ENCODE data around the gene GNPTG. TPM values are rescaled to one million over a fixed set of nuclear protein-coding genes. Genes with fewer than 3 reads are reported as not detected.

Gene GNPTG
- total RNA-seq, 2 donors from 2014 or later, result 34.0 to 38.4 TPM

DNA sequence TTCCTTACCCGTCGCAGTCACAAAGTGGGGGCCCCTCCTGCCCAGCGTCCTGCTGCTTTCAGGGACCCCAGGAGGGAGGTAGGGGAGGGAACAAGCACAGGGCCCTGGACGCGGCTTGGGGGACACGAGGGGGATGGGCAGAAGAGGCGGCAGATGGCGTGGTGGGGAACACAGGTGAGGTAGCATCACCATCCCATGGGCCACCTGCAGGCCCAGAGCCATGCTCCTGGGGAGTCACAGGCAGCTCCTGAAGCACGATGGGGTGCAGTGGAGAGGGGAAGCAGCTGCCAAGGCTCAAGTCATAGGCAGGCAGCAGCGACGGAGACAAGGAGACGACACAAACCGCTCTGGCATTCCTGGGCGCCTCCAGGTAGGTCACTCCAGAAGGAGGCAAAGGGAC is 52.0 kb downstream of the GNPTG start:
- H3K4me3 ChIP-seq (ENCODE audit: low read length), result no peak overlapping the region
- H3K36me3 Mint-ChIP-seq (ENCODE audit: low read depth), result peaks cover 26% of the 10 kb centered on the region
- H3K27ac ChIP-seq (ENCODE audit: low read depth, low read length), result no peak overlapping the region
- peaks cover 9% of the 10 kb centered on the region for H3K36me3 ChIP-seq (ENCODE audit: control insufficient read depth, insufficient read depth, low read length)
- H3K27ac Mint-ChIP-seq, result no peak overlapping the region
- no peaks in the 10 kb centered on the region for H3K9me3 Mint-ChIP-seq
- H3K4me1 Mint-ChIP-seq, result no peaks in the 10 kb centered on the region
- TF ChIP-seq, protein P1, sequence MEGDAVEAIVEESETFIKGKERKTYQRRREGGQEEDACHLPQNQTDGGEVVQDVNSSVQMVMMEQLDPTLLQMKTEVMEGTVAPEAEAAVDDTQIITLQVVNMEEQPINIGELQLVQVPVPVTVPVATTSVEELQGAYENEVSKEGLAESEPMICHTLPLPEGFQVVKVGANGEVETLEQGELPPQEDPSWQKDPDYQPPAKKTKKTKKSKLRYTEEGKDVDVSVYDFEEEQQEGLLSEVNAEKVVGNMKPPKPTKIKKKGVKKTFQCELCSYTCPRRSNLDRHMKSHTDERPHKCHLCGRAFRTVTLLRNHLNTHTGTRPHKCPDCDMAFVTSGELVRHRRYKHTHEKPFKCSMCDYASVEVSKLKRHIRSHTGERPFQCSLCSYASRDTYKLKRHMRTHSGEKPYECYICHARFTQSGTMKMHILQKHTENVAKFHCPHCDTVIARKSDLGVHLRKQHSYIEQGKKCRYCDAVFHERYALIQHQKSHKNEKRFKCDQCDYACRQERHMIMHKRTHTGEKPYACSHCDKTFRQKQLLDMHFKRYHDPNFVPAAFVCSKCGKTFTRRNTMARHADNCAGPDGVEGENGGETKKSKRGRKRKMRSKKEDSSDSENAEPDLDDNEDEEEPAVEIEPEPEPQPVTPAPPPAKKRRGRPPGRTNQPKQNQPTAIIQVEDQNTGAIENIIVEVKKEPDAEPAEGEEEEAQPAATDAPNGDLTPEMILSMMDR (conservative IDR thresholded peaks at IDR 0.05), result no peak
- H3K9ac ChIP-seq (ENCODE audit: extremely low read depth, low read length, poor library complexity, severe bottlenecking), result no peak overlapping the region
- H3K27me3 ChIP-seq (ENCODE audit: control insufficient read depth, insufficient read depth, low read length, poor library complexity, severe bottlenecking), result no peaks in the 10 kb centered on the region
- H3K4me3 Mint-ChIP-seq, result no peak overlapping the region
- no peak for DNase-seq
- no peaks in the 10 kb centered on the region for H3K27me3 Mint-ChIP-seq (ENCODE audit: insufficient read depth)
- no peaks in the 10 kb centered on the region for H3K9me3 ChIP-seq (ENCODE audit: control insufficient read depth, low read length)
- H3K4me1 ChIP-seq (ENCODE audit: control insufficient read depth, insufficient read depth, low read length), result no peaks in the 10 kb centered on the region
- 91 to 93% methylated on average over 5 to 14 of the region's 14 CpGs for WGBS, 2 experiments (ENCODE audit: insufficient coverage in 1 of 2, insufficient read length in 1 of 2)

DNA sequence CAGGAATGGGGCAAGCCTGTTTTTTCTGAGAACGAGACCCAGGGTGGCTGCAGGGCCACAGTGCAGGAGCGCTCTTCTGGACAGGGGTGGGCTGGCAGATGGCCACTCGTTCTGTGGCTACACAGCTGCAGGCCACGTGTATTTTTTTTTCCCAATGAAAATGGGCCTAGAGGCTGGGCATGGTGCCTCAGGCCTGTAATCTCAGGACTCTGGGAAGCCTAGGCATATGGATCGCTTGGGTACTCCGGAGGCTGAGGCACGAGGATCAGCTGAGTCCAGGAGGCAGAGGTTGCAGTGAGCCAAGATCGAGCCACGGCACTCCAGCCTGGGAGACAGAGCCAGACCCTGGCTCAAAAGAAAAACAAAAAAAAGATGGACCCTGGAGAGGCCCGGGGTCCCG is 56.0 kb downstream of the GNPTG start:
- Histone ChIP-seq H3K9me3 (ENCODE audit: control insufficient read depth, low read length) (no peaks in the 10 kb centered on the region), H3K4me1 (ENCODE audit: control insufficient read depth, insufficient read depth, low read length) (no peaks in the 10 kb centered on the region), H3K9ac (ENCODE audit: extremely low read depth, low read length, poor library complexity, severe bottlenecking) (no peak overlapping the region), H3K4me3 (ENCODE audit: low read length) (no peak overlapping the region), H3K27ac (ENCODE audit: low read depth, low read length) (peak overlapping the region; percentile 91), H3K36me3 (ENCODE audit: control insufficient read depth, insufficient read depth, low read length) (peaks cover 3% of the 10 kb centered on the region), H3K27me3 (ENCODE audit: control insufficient read depth, insufficient read depth, low read length, poor library complexity, severe bottlenecking) (no peaks in the 10 kb centered on the region)
- Mint-ChIP-seq H3K9me3 (no peaks in the 10 kb centered on the region), H3K27me3 (ENCODE audit: insufficient read depth) (no peaks in the 10 kb centered on the region), H3K27ac (peak overlapping the region; percentile 55), H3K4me3 (peak overlapping the region; percentile 61), H3K36me3 (ENCODE audit: low read depth) (peaks cover 17% of the 10 kb centered on the region), H3K4me1 (no peaks in the 10 kb centered on the region)
- TF ChIP-seq, protein P1 (conservative IDR thresholded peaks at IDR 0.05), result no peak
- no peak for DNase-seq
- WGBS, 2 experiments (ENCODE audit: insufficient coverage in 1 of 2, insufficient read length in 1 of 2), result 70 to 74% methylated on average over 11 of the region's 11 CpGs

DNA sequence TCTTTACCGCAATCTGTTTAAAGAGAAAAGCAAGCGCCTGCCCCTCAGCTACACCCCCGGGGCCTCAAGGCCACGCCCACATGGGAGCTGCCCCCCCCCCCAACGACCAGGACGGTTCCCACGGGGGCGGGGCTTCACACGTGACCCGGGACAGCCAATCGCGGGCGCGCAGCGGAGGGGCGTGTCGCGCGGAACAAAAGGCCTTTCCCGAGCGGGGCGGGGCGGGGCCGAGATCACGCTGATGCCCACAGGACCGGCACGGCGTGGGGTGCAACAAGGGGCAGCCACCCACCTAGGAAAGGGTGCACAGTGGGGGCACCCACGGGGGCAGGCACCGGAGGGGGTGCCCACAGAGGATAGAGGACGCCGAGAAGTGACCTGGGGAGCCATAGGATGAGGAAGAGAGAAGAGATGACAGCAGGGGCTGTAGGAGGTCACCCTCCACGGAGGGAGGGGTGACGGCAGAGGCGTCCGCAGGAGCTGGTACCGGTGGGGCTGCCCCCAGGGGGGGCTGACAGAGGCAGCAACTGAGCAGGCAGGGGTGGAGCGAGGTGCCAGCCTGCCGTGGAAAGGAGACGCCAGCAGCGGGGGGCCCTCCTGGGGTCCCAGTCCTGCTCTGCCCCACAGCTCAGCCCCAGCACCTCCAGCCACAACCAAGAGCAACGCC is 56.6 kb downstream of the GNPTG start:
- H3K27ac Mint-ChIP-seq, result peak overlapping the region; percentile 68
- H3K9me3 Mint-ChIP-seq, result no peaks in the 10 kb centered on the region
- Histone ChIP-seq H3K9me3 (ENCODE audit: control insufficient read depth, low read length) (no peaks in the 10 kb centered on the region), H3K4me3 (ENCODE audit: low read length) (peak overlapping the region; percentile 81), H3K4me1 (ENCODE audit: control insufficient read depth, insufficient read depth, low read length) (no peaks in the 10 kb centered on the region), H3K27ac (ENCODE audit: low read depth, low read length) (peak overlapping the region; percentile 91), H3K36me3 (ENCODE audit: control insufficient read depth, insufficient read depth, low read length) (peaks cover 5% of the 10 kb centered on the region), H3K9ac (ENCODE audit: extremely low read depth, low read length, poor library complexity, severe bottlenecking) (peak overlapping the region; percentile 30), H3K27me3 (ENCODE audit: control insufficient read depth, insufficient read depth, low read length, poor library complexity, severe bottlenecking) (no peaks in the 10 kb centered on the region)
- TF ChIP-seq, protein P1 (conservative IDR thresholded peaks at IDR 0.05), result no peak
- H3K4me3 Mint-ChIP-seq, result peak overlapping the region; percentile 61
- no peaks in the 10 kb centered on the region for H3K4me1 Mint-ChIP-seq
- H3K27me3 Mint-ChIP-seq (ENCODE audit: insufficient read depth), result no peaks in the 10 kb centered on the region
- H3K36me3 Mint-ChIP-seq (ENCODE audit: low read depth), result peaks cover 16% of the 10 kb centered on the region
- WGBS, 2 experiments (ENCODE audit: insufficient coverage in 1 of 2, insufficient read length in 1 of 2), result 1 to 4% methylated on average over 22 to 41 of the region's 42 CpGs
- DNase-seq, result peak; percentile 96

All from endodermal cell (in vitro differentiated cells).